HEK293 (cell line): ENCODE data around the gene COL6A5.

Experiments used
- SCRT2 ChIP-seq: fragments of 450-650 bp; formaldehyde crosslinking; IDR thresholded peaks from 2 replicates; pipeline ENCODE4 v1.5.1; 2016; ENCODE audit warnings: missing biosample characterization, missing genetic modification characterization
- ZBTB11 ChIP-seq: fragments of 450-650 bp; formaldehyde crosslinking; conservative IDR thresholded peaks from 2 replicates; pipeline ENCODE4 v1.5.1; 2016; ENCODE audit warnings: low read depth, missing biosample characterization, missing genetic modification characterization
- ZNF146 ChIP-seq: fragments of 450-650 bp; formaldehyde crosslinking; IDR thresholded peaks from 2 replicates; pipeline ENCODE4 v1.5.1; 2016; ENCODE audit warnings: missing biosample characterization, missing genetic modification characterization
- ZNF24 ChIP-seq: fragments of 450-650 bp; formaldehyde crosslinking; IDR thresholded peaks from 2 replicates; pipeline ENCODE4 v1.5.1; 2016; ENCODE audit warnings: missing biosample characterization, missing genetic modification characterization
- ZNF654 ChIP-seq: fragments of 450-650 bp; formaldehyde crosslinking; IDR thresholded peaks from 2 replicates; pipeline ENCODE4 v1.5.1; 2016; ENCODE audit warnings: low read depth, missing biosample characterization, missing genetic modification characterization
- ZSCAN30 ChIP-seq: fragments of 450-650 bp; IDR thresholded peaks from 2 replicates; pipeline ENCODE4 v1.5.1; 2018; ENCODE audit warnings: missing biosample characterization, mild to moderate bottlenecking, missing genetic modification characterization, moderate library complexity
- TF ChIP-seq, protein P1 (sequence below): fragments of 450-650 bp; formaldehyde crosslinking; IDR thresholded peaks from 2 replicates; pipeline ENCODE4 v1.5.1; 2016; ENCODE audit warnings: missing biosample characterization, missing genetic modification characterization
- TF ChIP-seq, protein P2 (sequence below): fragments of 450-650 bp; formaldehyde crosslinking; IDR thresholded peaks from 2 replicates; pipeline ENCODE4 v1.5.1; 2016; ENCODE audit warnings: missing biosample characterization, missing genetic modification characterization

DNA sequence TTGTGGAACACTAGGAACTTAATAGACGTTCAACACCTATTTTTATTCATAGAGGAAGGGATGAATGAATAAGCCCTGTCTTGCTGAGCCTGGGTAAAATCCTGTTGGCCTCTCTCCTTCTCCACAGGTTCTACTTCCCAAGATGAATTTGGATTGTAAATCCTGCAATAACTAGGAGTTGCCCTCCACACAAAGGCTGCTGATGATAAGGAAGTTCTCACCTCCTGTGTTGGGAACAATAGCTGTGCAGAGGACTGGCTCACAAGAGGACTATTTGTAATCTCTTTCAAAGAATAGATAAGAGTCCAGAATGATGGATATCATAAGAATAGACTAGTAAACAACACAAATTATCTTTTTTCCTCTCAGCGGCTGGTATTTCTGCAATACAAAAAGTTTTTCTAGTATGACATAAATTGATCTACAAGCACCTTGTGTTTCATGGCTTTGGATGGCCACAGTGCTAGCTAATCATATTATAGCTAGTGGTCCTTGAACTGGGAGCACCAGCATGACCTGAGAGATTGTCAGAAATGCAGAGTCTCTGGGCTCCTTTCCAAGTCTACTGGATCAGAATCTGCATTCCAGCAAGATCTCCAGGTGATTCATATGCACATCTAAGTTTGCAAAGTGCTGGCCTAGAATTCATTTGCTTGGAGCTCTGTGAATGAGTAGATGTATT is 143.4 kb downstream of the COL6A5 start:
- TF ChIP-seq, protein P1, sequence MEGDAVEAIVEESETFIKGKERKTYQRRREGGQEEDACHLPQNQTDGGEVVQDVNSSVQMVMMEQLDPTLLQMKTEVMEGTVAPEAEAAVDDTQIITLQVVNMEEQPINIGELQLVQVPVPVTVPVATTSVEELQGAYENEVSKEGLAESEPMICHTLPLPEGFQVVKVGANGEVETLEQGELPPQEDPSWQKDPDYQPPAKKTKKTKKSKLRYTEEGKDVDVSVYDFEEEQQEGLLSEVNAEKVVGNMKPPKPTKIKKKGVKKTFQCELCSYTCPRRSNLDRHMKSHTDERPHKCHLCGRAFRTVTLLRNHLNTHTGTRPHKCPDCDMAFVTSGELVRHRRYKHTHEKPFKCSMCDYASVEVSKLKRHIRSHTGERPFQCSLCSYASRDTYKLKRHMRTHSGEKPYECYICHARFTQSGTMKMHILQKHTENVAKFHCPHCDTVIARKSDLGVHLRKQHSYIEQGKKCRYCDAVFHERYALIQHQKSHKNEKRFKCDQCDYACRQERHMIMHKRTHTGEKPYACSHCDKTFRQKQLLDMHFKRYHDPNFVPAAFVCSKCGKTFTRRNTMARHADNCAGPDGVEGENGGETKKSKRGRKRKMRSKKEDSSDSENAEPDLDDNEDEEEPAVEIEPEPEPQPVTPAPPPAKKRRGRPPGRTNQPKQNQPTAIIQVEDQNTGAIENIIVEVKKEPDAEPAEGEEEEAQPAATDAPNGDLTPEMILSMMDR (tag by site-specific recombination) = no peak
- TF ChIP-seq ZBTB11 (tag by site-specific recombination) (no peak), ZNF654 (no peak), ZNF24 (tag by site-specific recombination) (no peak), ZSCAN30 (tag by site-specific recombination) (no peak), SCRT2 (tag by site-specific recombination) (no peak), ZNF146 (tag by site-specific recombination) (no peak)
- TF ChIP-seq, protein P2, sequence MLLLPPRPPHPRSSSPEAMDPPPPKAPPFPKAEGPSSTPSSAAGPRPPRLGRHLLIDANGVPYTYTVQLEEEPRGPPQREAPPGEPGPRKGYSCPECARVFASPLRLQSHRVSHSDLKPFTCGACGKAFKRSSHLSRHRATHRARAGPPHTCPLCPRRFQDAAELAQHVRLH = no peak
